HG03460 (cell line): ENCODE measurements around the gene MORN3.

Source experiments
- ATAC-seq: cut with Tn5 transposase; IDR thresholded peaks from one replicate; pipeline ENCODE4 v1.9.1; 2021; ENCODE audit not compliant: unreplicated experiment

The MORN3 gene

DNA sequence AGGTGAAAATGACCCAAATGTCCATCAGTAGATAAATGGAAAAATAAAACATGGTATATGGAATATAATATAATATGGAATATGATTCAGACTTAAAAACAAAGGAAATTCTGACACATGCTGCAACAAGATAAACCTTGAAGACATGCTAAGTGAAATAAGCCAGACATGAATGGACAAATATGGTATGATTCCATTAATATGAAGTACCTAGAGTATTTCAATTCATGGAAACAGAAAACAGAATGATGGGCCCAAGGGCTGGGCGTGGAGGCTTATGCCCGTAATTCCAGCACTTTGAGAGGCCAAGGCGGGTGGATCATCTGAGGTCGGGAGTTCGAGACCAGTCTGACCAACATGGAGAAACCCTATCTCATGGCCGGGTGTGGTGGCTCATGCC lies 65.9 kb downstream of the MORN3 start:
- no peak for ATAC-seq

DNA sequence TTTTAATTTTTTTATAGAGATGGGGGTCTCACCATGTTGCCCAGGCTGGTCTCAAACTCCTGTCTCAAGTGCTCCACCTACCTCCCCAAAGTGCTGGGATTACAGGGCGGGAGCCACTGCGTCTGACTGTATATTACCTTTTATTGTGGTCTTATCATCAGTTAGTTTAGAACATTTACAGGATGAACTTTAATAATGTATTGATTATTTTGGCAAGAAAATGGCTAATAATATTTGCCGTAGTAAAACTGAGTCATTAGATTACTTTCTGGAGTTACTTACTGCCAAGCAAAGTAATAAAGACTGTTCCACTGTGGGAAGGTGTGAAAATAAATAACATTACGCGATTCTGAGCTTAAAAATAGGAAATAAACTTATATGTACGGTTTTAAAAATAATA lies 66.7 kb downstream of the MORN3 start:
- ATAC-seq, result no peak

DNA sequence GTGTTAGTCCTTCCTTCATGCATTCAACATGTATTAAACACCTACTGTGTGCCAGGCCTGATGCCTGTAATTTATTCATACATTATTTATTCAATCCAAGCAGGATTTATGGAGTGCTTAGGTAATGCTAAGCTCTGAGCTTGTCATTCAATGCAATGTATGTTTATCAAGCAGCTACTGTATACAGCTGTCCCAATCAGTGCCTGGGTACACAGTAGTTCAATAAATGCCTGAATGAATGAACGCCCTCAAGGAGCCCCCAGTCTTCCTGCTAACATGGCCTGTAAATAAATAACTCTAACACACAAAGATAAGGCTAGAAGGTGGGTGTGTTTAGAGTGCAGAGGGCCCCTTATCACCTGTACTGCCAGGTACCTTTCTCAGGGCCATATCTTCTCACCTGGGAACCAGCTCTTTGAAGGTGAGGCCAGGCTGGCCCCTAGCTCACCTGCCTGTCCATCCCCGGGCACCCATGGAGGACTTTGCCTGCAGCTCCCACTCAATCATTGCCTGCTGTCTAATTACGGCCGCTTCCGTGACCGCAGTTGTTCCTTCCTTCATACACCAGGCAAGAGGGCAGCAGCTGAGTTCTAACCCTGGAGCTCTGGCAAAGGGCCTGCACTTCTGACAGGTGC lies 68.6 kb downstream of the MORN3 start:
- ATAC-seq, result no peak
